CD8-positive, alpha-beta memory T cell (primary cell): ENCODE results near the gene USP26. TPM values are rescaled to one million over a fixed set of nuclear protein-coding genes. Genes with fewer than 3 reads are reported as not detected.

Experiments used
- polyA plus RNA-seq: library from polyadenylated mRNA; unstranded; fragments of 300-500 nt; fragmentation: Illumina TruSeq; gene quantifications from one replicate; pipeline ENCODE4 v1.2.3, GENCODE V29; 2021
- total RNA-seq, 2 experiments: library from RNA; stranded (reverse); gene quantifications; one replicate each; pipeline ENCODE4 v1.2.3, GENCODE V29; 2021

The USP26 gene
- total and polyA plus RNA-seq, 3 experiments from 2014 or later: not detected

Other genes with a start within 250 kb of the USP26 start
- under 1 TPM; 0.09 to 0.13 TPM for gene HS6ST2, start 138.5 kb downstream of the USP26 start, total RNA-seq
- gene HS6ST2, start 138.5 kb downstream of the USP26 start, polyA plus RNA-seq: not detected
- not detected for gene TFDP3, start 121.2 kb upstream of the USP26 start, total RNA-seq
- not detected for gene TFDP3, start 121.2 kb upstream of the USP26 start, polyA plus RNA-seq